Germinal center (tissue), 1 donor: ENCODE measurements around the gene SMIM27.

Experiments
- DNase-seq: peaks from one replicate; pipeline ENCODE4 v3.0.0; 2012; ENCODE audit warnings: mixed read lengths, low spot score

Gene SMIM27

DNA sequence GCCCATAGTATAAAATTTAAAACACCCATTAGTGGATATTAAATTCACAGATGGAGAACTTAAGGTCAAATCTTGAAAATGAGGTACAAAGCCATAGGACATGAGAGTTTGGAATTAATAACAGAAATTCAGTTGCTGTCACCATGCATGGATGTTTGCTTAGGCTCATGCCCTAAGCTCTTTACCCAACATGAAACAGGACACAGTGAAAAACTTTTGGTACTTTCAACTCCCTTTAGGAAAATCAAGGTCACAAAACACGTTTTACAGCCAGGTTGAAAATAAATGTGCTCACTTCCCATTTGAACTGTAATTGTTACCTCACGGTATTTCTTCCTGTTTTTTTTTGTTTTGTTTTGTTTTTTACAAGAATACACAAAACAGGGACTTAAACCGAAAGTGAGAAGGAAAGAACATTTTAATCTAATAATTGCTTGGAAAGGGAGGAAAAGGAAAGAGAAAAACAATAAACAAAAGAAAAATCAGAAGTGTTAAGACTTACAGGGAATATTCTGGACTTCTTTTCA lies 6.3 kb downstream of the SMIM27 start:
- peak; percentile 11 for DNase-seq

DNA sequence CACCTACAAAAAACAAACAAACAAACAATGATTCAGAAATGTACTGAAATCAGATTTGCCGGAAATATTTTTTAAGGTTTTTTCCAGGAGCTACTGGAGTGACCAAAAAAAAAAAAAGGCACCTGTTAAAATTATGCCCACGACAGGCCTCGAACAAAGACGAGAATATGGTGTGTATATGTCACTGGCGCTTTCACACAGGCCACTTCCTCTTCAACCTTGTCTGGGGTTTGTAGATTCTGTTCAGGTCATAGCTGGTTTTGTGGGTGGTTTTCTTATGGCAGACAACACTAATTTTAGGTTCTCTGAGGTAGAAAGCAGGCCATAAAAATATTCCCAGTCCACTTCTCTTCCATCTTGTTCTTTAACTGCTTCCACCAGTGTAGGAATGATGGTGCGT lies 13.8 kb downstream of the SMIM27 start:
- DNase-seq, result no peak

DNA sequence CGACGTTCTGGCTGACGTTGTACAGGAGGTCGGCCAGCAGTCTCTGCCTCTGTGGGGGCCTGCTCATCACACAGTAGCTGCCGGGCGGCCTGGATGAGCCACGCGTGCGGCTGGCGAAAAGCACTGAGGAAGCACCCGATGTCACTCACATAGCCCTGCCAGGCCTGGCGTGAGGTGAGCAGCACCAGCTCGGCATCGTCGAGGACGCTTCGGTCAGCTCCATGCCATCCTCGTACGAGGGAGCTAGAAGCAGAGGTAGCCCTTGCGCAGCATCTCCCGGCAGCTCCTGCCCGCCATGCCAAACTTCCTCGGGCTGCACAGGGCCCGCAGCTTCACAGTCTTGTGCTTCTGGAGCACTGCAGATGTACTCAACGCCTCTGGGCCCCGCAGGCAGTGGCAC lies 14.6 kb downstream of the SMIM27 start:
- DNase-seq, result no peak

DNA sequence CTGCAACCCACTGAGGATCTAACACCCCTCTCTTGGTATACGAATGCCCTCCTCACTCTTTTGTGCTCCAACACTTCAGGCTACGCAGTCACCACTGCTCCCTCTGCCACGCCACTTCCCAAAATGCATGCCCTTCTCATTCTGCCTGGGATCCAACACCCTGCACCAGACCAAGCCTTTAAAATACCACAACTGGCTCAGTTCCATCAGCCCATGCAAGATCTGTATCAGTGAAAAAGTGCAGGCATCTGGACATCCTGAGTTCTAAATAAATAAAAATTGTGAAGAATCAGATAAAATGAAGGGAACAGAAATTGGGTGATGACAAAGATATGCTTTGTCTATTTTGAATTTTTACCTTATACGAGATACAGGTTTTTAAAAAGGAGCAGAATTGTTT lies 18.1 kb downstream of the SMIM27 start:
- no peak for DNase-seq

DNA sequence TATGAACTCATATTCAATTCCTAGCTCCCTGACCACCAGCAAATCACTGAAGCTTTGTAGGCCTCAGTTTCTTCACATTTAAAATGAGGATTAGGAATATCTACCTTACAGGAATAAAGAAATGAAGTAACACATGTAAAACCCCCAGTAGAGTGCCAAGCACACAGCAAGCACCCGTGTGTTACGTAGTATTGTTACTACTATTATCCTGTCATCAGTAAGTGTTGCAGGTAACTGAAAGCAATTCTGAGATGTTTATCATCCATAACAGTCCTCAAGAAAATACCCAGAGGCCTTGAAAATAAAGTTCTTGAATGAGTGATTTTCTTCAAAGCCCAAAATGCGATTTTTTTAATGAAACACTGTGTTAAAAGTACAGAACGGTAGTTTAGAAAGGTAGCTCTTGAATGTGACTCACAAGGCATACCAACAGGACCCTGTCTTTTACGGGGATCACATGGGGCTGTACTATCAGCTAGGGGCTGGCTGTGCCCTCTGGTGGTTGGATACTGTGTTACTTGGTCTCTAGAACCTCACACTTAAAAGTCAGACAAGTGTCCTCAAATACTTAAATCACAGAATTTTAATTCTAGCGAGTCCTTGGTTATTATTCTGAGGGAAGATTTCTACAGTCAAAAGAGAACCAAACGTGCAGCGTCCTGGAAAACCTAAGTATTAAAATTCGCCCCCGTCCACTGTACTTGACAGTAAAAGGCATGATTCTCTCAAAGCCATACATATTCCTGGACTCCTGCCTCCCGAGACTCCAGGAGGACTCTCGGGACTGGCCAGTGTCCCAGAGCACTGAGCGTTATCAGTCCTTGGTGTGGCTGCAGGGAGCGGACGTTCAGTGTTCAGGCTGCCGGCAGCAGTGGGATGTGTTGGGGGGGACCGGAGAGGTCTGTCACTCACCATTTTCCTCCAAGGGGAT lies 20.1 kb downstream of the SMIM27 start:
- peak; percentile 86 for DNase-seq

DNA sequence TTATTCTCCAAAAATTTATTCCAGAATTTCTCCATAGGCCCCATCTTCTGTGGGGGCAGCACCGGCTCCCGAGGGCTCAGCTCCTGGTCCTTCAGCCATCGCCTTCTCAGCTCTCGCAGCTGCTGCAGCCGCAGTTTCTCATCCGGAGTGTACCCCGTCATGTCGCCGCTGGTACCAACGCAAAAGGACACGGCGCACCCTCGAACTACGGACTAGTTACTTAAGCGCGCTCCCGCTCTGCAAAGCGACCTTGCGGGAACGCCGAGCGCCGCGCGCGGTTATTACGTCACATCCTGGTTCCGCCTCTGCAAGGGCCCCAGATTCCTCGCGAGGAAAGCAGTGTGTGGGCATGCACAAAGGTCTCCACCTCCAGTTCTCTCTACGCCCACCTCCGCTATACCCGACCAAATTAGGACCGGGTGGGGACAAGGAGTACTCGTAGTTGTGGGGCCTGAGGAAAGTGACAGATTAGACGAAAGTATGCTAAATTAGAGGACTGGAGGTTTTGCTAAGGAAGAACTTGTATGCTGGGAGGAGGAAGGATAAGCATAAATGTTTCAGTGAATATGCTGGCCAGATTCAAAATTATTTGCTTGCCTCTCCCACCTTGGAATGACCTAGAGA lies 20.9 kb downstream of the SMIM27 start, which contains the start of gene NDUFB6:
Gene NDUFB6, minus strand, starts transcription at position 260 of the 624 bp plus-strand sequence. Its CDS starts 99 bp downstream, at position 161.
- DNase-seq, result peak; percentile 89

DNA sequence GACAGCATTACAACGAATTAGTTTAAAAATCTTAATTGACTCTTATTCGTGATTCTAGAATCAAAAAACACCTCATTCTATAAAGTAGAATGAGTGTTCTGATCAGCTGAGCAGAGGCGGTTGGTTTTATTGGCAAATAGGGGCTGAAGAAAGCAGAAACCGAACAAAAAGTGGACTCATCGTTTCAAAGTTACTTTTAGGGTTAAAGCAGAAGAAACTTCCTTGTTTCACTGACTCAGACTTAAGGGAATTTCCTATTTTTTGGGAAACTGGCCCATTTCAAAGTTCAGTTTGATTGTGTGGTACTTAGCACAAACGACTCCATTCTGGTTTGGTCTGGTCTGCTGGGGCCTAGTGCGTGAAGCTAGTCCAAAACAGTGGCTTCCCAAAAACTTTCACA lies 21.7 kb downstream of the SMIM27 start:
- DNase-seq, result no peak

DNA sequence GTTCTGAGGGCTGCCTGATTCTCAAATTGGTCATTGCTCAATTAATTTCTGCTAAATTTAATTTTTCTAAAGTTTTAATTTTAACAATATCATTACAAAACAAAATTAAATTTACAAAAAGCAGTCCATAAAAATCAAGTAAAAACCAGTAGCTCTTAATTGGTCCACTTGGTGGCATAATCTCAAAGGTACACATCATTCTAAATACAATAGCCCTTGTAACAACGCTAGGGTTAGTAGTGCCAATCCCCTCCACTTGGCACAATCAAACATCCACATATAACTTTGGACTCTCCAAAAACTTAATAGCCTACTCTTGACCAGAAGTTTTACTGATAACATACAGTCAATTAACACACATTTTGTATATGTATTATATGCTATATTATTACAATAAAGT lies 22.7 kb downstream of the SMIM27 start:
- DNase-seq, result no peak

DNA sequence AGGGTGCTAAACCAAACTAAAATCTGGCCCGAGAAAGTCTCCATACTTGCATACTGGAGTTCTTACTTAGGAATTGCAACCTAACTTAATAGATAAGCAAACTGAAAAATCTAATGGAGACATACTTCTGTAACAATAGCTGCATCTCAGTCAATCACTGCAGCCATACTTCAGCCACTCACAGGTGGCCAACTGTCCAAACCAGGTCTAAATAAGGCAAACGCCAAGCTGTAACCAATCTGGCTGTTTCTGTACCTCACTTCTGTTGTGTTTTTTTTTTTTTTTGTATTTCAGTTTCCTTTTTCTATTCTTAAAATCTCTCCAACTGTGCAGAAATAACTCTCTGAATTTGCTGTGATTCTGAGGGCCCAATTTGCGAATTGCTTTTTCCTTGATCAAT lies 25.2 kb downstream of the SMIM27 start:
- DNase-seq, result no peak

DNA sequence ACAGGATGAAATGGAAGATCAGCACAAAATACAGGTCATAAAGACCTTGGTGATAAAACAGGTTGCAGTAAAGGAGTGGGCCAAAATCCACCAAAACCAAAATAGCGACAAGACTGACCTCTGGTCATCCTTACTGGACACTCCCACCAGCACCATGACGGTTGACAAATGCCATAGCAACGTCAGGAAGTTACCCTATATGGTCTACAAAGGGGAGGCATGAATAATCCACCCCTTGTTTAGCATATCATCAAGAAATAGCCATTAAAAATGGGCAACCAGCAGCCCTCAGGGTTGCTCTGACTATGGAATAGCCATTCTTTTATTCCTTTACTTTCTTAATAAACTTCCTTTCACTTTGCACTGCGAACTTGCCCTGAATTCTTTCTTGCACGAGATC lies 26.8 kb downstream of the SMIM27 start:
- DNase-seq, result no peak

DNA sequence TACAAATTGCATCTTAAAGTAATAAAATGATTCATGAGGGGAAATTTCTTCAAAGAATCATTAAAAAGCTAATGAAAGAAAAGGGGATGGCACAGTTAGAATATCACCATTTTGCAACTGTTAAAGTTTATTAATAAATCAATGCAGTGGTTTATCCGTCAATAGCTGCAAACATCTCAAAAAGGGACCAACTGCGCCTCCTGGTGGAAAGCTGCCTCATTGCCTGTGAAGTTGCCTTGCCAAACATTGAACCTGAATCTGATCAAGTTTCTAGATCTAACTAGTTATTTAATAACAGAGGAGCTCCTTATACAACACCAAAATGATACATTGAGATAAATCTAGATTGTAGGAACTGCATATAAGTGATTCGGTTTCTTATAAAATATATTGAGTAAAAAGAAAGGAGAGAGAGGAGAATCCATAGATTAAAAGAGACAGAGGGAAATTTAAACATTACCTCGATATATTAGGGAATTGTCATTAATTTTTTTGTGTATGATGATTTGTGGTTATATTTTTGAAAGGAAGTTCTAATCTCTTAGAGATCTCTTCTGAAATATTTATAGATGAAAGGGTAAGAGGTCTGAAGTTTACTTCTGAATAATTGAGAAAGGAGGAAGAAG lies 27.7 kb downstream of the SMIM27 start:
- DNase-seq, result peak; percentile 39

DNA sequence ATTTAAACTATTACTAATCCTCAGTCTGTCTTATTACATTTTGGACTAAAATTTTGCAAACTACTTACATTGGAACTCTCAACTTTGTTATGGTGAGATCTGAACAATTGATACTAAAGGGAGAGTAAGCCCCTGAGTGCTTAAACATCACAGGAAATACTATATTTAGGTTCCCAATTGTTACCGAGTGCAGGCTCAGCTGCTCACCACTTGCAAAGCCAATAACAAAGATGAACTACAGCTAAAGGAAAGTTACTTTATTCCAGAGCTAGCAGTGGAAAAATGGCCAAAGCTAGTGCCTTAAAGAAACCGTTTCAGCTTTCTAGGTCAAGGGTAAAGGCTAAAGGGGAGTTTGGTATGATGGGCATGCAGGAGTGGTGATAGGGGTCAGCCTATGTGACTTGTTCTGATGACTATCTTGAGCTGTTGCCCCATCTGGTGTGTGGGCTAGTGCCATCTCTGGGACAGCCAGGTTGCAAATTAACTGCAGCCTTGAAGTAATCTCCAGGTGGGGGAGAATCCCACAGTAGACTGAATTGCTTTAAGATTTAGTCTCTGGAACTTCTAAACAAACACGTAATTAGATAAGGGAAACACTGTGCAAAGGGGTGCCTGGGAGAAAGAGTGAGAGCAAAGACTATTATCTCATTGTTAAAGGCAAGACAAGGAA lies 28.6 kb downstream of the SMIM27 start:
- no peak for DNase-seq

DNA sequence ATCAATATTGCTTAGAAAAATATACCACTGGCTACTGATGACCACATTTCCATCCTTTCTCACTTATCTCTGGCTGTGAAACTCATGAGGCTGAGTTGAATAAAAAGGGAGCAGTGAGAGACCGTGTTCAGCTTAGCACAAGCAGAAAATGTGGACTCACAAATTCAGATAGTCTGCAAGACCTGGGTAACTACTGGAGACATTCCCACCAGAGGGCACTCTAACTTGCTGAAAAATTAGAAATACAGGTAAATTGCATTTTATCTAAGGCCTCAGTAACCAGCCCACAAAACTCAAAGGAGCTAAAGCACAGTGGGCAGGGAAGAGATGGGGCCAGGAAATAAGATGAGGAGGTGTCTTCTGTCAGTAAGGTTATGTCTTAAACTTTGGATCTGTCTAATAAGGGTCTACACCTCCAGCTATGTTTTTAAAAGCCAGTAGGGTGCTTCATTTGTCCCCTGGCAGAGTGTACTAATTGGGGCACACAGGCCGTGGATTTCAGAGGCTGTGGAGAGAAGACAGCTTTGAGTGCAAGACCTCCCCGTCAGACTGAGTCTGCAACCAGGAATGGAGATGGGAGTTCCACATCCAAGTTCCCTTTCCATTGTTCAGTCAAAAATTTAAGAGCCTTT lies 29.5 kb downstream of the SMIM27 start:
- peak; percentile 30 for DNase-seq

DNA sequence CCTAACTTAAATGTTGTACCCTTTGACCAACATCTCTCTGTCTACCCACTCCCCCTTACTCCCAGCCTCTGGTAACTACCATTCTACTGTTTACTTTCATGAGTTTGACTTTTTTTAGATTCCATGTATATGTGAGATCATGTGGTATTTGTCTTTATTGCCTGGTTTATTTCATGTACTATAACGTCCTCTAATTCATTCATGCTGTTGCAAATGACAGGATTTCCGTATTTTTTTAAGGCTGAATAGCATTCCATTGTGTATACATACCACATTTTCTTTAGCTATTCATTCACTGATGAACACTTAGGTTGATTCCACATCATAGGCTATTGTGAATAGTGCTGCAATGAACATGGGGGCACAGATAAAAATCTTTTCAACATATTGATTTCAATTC lies 32.7 kb downstream of the SMIM27 start:
- DNase-seq, result no peak

DNA sequence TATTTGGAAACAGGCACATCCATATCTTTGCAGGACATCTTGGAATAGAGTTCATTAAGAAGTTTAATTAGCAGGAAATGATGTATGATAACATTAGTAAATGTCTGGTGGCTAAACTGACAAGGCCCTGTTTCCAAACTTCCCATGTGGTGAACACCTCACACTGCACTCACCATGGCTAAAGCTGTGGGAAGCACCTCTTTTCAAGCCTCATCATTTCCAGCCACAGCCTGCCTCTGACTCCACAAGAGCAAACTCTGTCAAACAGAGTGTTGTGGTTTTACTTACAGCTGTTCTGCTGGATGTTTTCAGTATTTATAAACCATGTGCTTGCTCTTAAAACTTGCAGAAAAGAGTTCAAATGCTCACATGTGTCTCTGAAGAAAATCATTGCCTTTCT lies 35.8 kb downstream of the SMIM27 start:
- no peak for DNase-seq

DNA sequence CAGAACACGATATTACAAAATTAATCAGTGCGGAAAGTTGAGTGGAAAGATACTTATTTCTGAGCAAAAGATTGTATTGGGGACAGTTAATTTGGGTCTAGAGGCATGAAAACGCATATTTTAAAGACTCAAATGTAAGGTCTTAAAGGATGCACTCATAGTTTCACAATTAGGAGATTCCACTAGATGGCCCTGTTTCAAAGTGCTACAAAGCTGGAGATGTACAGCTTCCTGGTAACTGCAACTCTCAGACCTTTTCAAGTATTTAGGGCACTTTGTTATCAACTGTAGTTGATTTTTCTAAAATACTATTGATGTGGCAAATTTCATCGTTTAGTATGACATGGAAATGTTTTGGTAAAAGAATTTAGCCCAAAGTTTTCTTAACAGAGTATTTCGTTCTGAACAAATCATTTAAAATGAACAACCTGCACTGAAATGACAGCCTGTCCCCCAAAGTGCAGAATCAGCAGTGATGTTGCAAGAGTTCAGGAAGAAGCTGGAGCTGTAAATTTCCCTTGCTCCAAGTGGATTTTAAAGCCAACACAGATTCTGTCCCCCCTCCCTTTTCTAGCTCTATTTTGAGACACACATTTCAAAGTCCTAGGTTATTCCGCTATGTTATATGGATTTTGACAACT lies 37.1 kb downstream of the SMIM27 start:
- peak; percentile 29 for DNase-seq

DNA sequence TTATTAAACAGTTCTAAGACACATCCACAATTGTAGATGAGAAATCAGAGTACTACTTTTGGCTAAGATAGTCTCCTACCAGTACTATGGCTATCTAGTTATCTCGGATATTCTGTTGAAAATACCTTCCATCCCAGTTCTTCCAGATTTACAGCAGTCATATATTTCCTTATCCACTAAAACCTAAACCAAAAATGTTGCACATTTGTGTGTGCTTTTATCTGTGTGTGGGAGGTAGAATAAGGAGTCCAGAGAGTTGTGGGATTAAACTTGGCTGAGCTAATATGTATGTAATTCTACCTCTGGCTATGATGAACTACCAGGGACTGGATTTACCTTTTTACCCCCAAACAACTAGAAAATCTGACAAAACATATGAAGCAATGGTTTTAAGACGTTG lies 38.3 kb downstream of the SMIM27 start:
- DNase-seq, result no peak

DNA sequence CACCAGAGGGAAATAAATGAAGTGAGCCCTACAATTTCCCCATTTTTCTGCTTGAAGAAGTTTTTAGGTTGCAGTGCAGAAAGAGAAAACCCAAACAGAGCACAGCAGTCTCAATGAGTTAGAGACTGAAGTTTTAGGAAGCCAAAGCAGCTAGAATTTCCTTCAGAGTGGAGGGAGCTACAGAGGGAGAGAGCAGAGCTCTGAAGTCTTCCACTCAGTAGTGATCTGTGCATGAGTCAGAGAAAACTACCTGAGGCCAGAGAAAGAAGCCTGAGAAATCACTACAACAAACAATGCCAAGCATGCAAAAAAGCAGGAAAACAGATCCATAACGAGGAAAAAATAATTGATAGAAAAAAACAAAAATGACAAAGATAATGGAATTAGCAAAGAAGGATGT lies 38.8 kb downstream of the SMIM27 start:
- DNase-seq, result no peak

DNA sequence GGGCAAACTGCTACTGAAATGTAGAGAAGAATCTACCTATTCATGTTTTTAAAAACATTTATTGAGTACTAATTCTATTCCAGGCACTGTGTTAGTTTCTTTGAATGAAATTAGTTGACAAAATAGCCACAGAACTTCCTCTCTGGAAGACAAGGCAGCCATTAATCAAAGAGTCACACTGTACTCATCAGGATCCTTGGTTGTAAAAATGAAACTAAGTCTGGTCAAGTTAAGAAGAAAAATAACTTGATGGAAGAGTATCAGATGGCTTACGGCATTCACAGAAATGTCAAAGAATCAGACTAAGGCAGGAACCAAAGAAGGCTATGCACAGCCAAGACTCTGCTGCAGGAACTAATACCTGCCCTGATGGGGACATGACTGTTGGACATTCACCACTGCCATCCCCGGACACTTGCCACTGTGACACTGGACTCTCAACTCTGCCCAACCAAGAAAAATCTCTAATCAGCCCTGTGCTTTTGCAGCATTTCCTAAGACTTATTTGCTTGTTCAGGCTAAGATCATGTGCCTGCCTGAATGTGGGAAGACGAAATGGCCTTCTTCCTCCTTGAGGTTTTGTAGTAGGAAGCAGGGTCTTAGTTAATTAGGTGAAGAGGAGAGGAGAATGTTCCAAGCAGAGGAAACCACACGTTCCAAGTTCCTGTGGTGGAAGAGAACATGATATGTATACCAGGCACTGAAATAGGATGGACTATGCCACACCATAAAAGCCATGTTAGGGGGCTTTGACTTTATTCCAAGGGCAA lies 44.2 kb downstream of the SMIM27 start:
- DNase-seq, result no peak

DNA sequence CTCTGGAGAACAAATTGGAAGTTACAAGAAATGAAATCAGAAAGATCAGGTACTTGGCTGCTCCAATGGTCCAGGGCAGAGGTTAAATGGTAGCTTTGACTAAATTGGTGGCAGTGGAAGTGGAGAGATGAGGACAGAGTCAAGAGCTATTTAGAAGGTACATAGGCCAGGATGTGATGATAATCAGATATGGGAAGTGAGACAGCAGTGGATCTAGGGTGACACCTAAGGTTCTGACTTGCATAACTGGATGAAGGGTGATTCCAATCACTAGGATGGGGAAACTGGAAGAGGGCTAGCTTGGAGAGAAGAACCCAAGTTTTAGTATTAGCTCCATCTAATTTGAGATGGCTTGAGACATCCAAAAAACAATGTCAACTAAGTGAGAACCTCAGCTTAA lies 44.8 kb downstream of the SMIM27 start:
- no peak for DNase-seq
